Neural progenitor cell (in vitro differentiated cells): ENCODE data around the gene KRTAP20-2. TPM values are rescaled to one million over a fixed set of nuclear protein-coding genes. Genes with fewer than 3 reads are reported as not detected.

Source experiments
- DNase-seq: peaks from one replicate; pipeline ENCODE4 v3.0.0-alpha.2; 2016; ENCODE audit warnings: low spot score
- H2AFZ ChIP-seq: fragments of 200-600 bp; sonication (generic); replicated peaks from 2 replicates; pipeline ENCODE4 v1.6.1; 2016; ENCODE audit warnings: antibody characterized with exemption
- H3F3A ChIP-seq: fragments of 200-600 bp; sonication (generic); 2 replicates; pipeline ENCODE4 v1.6.1; 2016; ENCODE audit warnings: antibody characterized with exemption, low read depth
- H3K27ac ChIP-seq: fragments of 200-600 bp; sonication (generic); 2 replicates; pipeline ENCODE4 v1.5.1; 2016; ENCODE audit warnings: mild to moderate bottlenecking
- H3K27me3 ChIP-seq: fragments of 200-600 bp; sonication (generic); 2 replicates; pipeline ENCODE4 v1.6.1; 2016; ENCODE audit warnings: mild to moderate bottlenecking, moderate library complexity
- H3K36me3 ChIP-seq: fragments of 200-600 bp; sonication (generic); 2 replicates; pipeline ENCODE4 v1.5.1; 2016
- H3K4me1 ChIP-seq: fragments of 200-600 bp; sonication (generic); 2 replicates; pipeline ENCODE4 v1.6.1; 2016; ENCODE audit warnings: mixed run types
- H3K4me2 ChIP-seq: fragments of 200-600 bp; sonication (generic); 2 replicates; pipeline ENCODE4 v1.6.1; 2016
- H3K4me3 ChIP-seq: fragments of 200-600 bp; sonication (generic); 2 replicates; pipeline ENCODE4 v1.5.1; 2016
- H3K79me2 ChIP-seq: fragments of 200-600 bp; sonication (generic); 2 replicates; pipeline ENCODE4 v1.6.1; 2016; ENCODE audit warnings: low read depth
- H3K9ac ChIP-seq: fragments of 200-600 bp; sonication (generic); 2 replicates; pipeline ENCODE4 v1.6.1; 2016
- H3K9me3 ChIP-seq: fragments of 200-600 bp; sonication (generic); 2 replicates; pipeline ENCODE4 v1.5.1; 2016; ENCODE audit warnings: low read depth
- H4K20me1 ChIP-seq: fragments of 200-600 bp; sonication (generic); 2 replicates; pipeline ENCODE4 v1.6.1; 2016; ENCODE audit warnings: low read depth
- H3K27ac Mint-ChIP-seq: 3 replicates; pipeline ENCODE4 v1.8.0; 2021; ENCODE audit warnings: mixed read lengths
- H3K27me3 Mint-ChIP-seq: 2 replicates; pipeline ENCODE4 v1.8.0; 2022; ENCODE audit warnings: low read depth, mild to moderate bottlenecking, inconsistent platforms, moderate library complexity, mixed read lengths; ENCODE audit not compliant: insufficient read depth
- H3K36me3 Mint-ChIP-seq: 3 replicates; pipeline ENCODE4 v1.8.0; 2021; ENCODE audit warnings: mixed read lengths
- H3K4me1 Mint-ChIP-seq: 3 replicates; pipeline ENCODE4 v1.8.0; 2021; ENCODE audit warnings: mixed read lengths
- H3K4me3 Mint-ChIP-seq: 3 replicates; pipeline ENCODE4 v1.8.0; 2021; ENCODE audit warnings: mild to moderate bottlenecking, moderate library complexity, mixed read lengths
- H3K9me3 Mint-ChIP-seq: 3 replicates; pipeline ENCODE4 v1.8.0; 2020; ENCODE audit warnings: mixed read lengths
- CTCF ChIP-seq: fragments of 200-600 bp; sonication (generic); IDR thresholded peaks from 2 replicates; pipeline ENCODE4 v1.5.1; 2017; ENCODE audit warnings: antibody characterized with exemption, mild to moderate bottlenecking
- EZH2 ChIP-seq: fragments of 200-600 bp; sonication (generic); IDR thresholded peaks from 2 replicates; pipeline ENCODE4 v1.6.1; 2017; ENCODE audit warnings: antibody characterized with exemption, mild to moderate bottlenecking, moderate library complexity
- EZH2phosphoT487 ChIP-seq: fragments of 200-600 bp; sonication (generic); IDR thresholded peaks from 2 replicates; pipeline ENCODE4 v1.6.1; 2017; ENCODE audit warnings: antibody characterized with exemption
- total RNA-seq: library from RNA; depleted of rRNA; stranded (reverse); fragments of >200 nt; gene quantifications from 2 replicates; pipeline ENCODE4 v1.2.3, GENCODE V29; 2015; ENCODE audit warnings: low replicate concordance

The KRTAP20-2 gene
- total RNA-seq, 1 donor from 2014 or later = not detected

DNA sequence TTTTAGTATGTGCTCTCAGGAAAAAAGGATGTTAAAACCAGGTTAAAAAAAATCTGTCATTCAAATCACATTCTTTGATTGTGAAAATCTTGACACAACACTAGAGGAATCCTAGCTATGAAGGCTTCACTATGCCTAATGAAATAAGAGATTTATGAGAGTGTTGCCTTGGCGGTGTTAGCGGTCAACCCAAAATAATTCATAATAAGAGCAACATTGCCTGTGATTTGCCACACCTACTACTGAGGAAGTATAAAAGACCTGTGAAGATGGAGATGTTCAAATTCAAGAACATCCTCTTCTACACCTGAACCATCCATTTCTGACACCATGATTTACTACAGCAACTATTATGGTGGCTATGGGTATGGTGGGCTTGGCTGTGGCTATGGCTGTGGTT is 18.9 kb upstream of the KRTAP20-2 start, which contains the start of gene KRTAP20-1:
Gene KRTAP20-1, plus strand, starts transcription at position 301 of the 400 bp plus-strand sequence. Its CDS starts 30 bp downstream, at position 331.
- no peaks in the 10 kb centered on the region for H3K9me3 Mint-ChIP-seq
- Histone ChIP-seq H2AFZ (no peak within 1 kb of the TSS), H3K9ac (no peak within 1 kb of the TSS), H3K4me3 (no peak within 1 kb of the TSS), H3K4me1 (no peaks in the 10 kb centered on the region), H3F3A (no peaks in the 10 kb centered on the region), H3K27me3 (no peaks in the 10 kb centered on the region), H3K27ac (no peak within 1 kb of the TSS), H3K9me3 (peaks cover 32% of the 10 kb centered on the region), H3K4me2 (no peak within 1 kb of the TSS), H3K36me3 (no peaks in the 10 kb centered on the region), H3K79me2 (no peaks in the 10 kb centered on the region), H4K20me1 (no peaks in the 10 kb centered on the region)
- H3K27ac Mint-ChIP-seq = no peak within 1 kb of the TSS
- H3K27me3 Mint-ChIP-seq = no peaks in the 10 kb centered on the region
- H3K4me1 Mint-ChIP-seq = no peaks in the 10 kb centered on the region
- H3K4me3 Mint-ChIP-seq = no peak within 1 kb of the TSS
- no peaks in the 10 kb centered on the region for H3K36me3 Mint-ChIP-seq
- no peak for DNase-seq
- no peak for TF ChIP-seq EZH2
- TF ChIP-seq EZH2phosphoT487 = no peak
- no peak for TF ChIP-seq CTCF

DNA sequence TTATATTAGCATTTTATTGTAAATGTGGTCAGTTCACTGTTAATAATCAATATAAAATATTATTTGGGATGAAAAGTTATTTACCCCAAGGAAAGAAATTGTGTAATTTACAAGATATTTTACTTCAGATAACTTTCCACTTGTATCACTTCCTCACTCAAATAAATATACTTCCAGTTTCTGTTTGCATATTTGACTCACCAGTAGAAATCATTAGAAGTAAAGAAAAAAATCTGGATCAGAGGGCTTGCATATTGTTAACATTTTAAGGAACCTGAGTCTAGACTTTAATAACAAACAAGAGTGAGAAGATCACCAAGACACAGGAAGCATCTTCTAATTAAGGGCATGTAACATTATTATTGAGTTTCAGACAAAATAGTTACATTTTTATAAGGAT is 14.9 kb upstream of the KRTAP20-2 start:
- no peak overlapping the region for H3K9ac ChIP-seq
- no peaks in the 10 kb centered on the region for H3K4me1 ChIP-seq
- no peak overlapping the region for H3K4me3 Mint-ChIP-seq
- peaks cover 3% of the 10 kb centered on the region for H3K9me3 Mint-ChIP-seq
- no peak overlapping the region for H3K27ac Mint-ChIP-seq
- peaks cover 2% of the 10 kb centered on the region for H3K27me3 Mint-ChIP-seq
- H2AFZ ChIP-seq = no peak overlapping the region
- peaks cover 15% of the 10 kb centered on the region for H3K9me3 ChIP-seq
- DNase-seq = no peak
- no peak overlapping the region for H3K27ac ChIP-seq
- H3K27me3 ChIP-seq = no peaks in the 10 kb centered on the region
- H4K20me1 ChIP-seq = no peaks in the 10 kb centered on the region
- no peaks in the 10 kb centered on the region for H3K36me3 ChIP-seq
- H3K4me3 ChIP-seq = no peak overlapping the region
- no peaks in the 10 kb centered on the region for H3K4me1 Mint-ChIP-seq
- no peaks in the 10 kb centered on the region for H3K79me2 ChIP-seq
- no peak for TF ChIP-seq EZH2
- TF ChIP-seq EZH2phosphoT487 = no peak
- no peak for TF ChIP-seq CTCF
- H3K4me2 ChIP-seq = no peak overlapping the region
- no peaks in the 10 kb centered on the region for H3K36me3 Mint-ChIP-seq
- H3F3A ChIP-seq = no peaks in the 10 kb centered on the region

- no peaks in the 10 kb centered on the region for H3K4me1 Mint-ChIP-seq
Observed at GRCh38 chr21:30620522-30620921, 14.5 kb upstream of the KRTAP20-2 start, which contains the start of gene KRTAP20-4. Gene KRTAP20-4 (plus strand): TSS chr21:30620627.

More at GRCh38 chr21:30620522-30620921, 14.5 kb upstream of the KRTAP20-2 start, which contains the start of gene KRTAP20-4:
- no peak for DNase-seq
- no peak within 1 kb of the TSS for H3K27ac Mint-ChIP-seq
- Histone ChIP-seq H4K20me1 (no peaks in the 10 kb centered on the region), H3K4me2 (no peak within 1 kb of the TSS), H3K36me3 (no peaks in the 10 kb centered on the region), H3K79me2 (no peaks in the 10 kb centered on the region), H3K27me3 (no peaks in the 10 kb centered on the region), H3K4me1 (no peaks in the 10 kb centered on the region), H3K9ac (no peak within 1 kb of the TSS), H3K9me3 (peaks cover 15% of the 10 kb centered on the region), H2AFZ (no peak within 1 kb of the TSS), H3K4me3 (no peak within 1 kb of the TSS), H3K27ac (no peak within 1 kb of the TSS), H3F3A (no peaks in the 10 kb centered on the region)
- H3K4me3 Mint-ChIP-seq = no peak within 1 kb of the TSS
- H3K36me3 Mint-ChIP-seq = no peaks in the 10 kb centered on the region
- peaks cover 2% of the 10 kb centered on the region for H3K27me3 Mint-ChIP-seq
- H3K9me3 Mint-ChIP-seq = peaks cover 3% of the 10 kb centered on the region
- TF ChIP-seq EZH2 (no peak), CTCF (no peak), EZH2phosphoT487 (no peak)
